ENCODE measurements around the gene GAGE10. TPM values are rescaled to one million over a fixed set of nuclear protein-coding genes. Genes with fewer than 3 reads are reported as not detected.
"Not testable (repeated sequence)": the region's sequence is repeated elsewhere in the genome, so short reads cannot be mapped to it uniquely, and the experiment has no call there.

Gene GAGE10
- total RNA-seq, 1 donor from 2014 or later, result not detected

DNA sequence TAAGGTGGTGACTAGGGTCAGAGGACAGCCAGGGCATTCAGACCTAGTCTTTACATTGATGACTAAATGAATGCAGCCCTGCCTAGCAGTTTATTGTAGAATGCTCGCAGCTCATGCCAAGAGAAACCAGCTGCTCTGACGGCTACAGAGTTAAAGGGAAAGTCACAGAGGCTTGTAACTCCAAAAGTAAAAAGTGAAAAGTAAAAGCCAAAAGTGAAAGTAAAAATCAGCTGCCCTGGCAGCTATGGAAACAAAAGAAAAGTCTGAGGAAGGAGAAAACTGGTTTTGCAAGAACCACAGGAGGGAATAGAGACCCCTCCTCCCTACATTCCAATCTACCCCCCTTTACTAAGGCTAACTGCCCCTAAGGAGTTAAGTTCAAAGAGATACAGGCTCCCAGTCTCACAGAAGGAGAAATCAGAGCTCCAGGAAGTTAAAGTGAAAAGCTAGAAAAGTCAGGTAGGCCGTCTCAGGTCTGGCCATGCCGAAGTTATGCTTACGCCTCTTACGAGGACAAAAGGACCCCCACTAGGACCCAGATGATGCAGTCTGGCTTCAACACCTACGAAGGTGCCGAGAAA is 6.0 kb downstream of the GAGE10 start:
- H3K36me3 Mint-ChIP-seq (ENCODE audit: insufficient read depth), result peaks cover 2% of the 10 kb centered on the region
- H3K27ac Mint-ChIP-seq, result peak overlapping the region; percentile 95
- H3K9me3 Mint-ChIP-seq (ENCODE audit: low read depth), result peaks cover 16% of the 10 kb centered on the region
- H3K4me1 Mint-ChIP-seq (ENCODE audit: low read depth), result peaks cover 21% of the 10 kb centered on the region
- TF ChIP-seq, protein P1, sequence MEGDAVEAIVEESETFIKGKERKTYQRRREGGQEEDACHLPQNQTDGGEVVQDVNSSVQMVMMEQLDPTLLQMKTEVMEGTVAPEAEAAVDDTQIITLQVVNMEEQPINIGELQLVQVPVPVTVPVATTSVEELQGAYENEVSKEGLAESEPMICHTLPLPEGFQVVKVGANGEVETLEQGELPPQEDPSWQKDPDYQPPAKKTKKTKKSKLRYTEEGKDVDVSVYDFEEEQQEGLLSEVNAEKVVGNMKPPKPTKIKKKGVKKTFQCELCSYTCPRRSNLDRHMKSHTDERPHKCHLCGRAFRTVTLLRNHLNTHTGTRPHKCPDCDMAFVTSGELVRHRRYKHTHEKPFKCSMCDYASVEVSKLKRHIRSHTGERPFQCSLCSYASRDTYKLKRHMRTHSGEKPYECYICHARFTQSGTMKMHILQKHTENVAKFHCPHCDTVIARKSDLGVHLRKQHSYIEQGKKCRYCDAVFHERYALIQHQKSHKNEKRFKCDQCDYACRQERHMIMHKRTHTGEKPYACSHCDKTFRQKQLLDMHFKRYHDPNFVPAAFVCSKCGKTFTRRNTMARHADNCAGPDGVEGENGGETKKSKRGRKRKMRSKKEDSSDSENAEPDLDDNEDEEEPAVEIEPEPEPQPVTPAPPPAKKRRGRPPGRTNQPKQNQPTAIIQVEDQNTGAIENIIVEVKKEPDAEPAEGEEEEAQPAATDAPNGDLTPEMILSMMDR (IDR thresholded peaks at IDR 0.05; ENCODE audit: unreplicated experiment), result no peak
- no peak for DNase-seq (ENCODE audit: low spot score, unreplicated experiment)
- no peaks in the 10 kb centered on the region for H3K27me3 Mint-ChIP-seq
- peak overlapping the region; percentile 50 for H3K4me3 Mint-ChIP-seq (ENCODE audit: low read depth)

DNA sequence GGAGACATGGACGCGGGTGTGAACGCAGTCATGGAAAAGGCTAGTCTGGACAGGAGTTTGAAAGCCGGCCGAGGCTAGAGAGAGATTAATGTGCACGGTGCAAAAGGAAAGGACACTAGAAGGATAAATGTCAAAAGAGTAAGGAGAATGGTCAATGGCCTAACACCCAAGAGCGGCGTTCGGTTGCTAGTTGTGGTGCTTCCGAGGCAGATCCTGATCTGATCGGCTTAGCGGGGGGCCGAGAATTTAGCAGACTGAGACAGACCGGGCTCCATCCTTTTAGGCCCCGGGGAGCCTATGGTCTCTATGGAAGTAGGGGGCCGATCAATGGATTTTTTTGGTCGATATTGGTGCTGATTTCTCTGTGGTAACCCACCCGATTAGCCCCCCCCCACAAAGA is 6.9 kb downstream of the GAGE10 start:
- H3K27ac Mint-ChIP-seq, result peak overlapping the region; percentile 95
- no peaks in the 10 kb centered on the region for H3K27me3 Mint-ChIP-seq
- H3K4me1 Mint-ChIP-seq (ENCODE audit: low read depth), result peaks cover 21% of the 10 kb centered on the region
- peaks cover 2% of the 10 kb centered on the region for H3K36me3 Mint-ChIP-seq (ENCODE audit: insufficient read depth)
- TF ChIP-seq, protein P1 (IDR thresholded peaks at IDR 0.05; ENCODE audit: unreplicated experiment), result no peak
- no peak overlapping the region for H3K4me3 Mint-ChIP-seq (ENCODE audit: low read depth)
- H3K9me3 Mint-ChIP-seq (ENCODE audit: low read depth), result peaks cover 16% of the 10 kb centered on the region
- no peak for DNase-seq (ENCODE audit: low spot score, unreplicated experiment)

DNA sequence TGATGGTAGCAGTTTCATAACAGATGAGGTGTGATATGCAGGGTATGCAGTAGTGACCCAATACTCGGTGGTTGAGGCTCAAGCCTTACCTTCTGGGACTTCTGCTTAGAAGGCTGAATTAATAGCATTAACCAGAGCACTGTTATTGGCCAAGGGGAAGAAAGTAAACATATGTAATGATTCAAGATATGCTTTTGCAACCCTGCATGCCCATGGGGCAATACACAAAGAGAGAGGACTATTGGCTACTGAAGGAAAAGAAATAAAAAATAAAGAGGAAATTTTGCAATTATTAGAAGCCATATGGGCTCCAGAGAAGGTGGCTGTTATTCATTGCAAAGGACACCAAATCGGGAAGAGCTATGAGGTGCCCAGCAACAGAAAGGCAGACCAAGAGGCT is 8.7 kb downstream of the GAGE10 start:
- DNase-seq (ENCODE audit: low spot score, unreplicated experiment), result no peak
- Mint-ChIP-seq H3K36me3 (ENCODE audit: insufficient read depth) (peaks cover 2% of the 10 kb centered on the region), H3K27ac (no peak overlapping the region), H3K9me3 (ENCODE audit: low read depth) (peaks cover 16% of the 10 kb centered on the region), H3K27me3 (no peaks in the 10 kb centered on the region), H3K4me3 (ENCODE audit: low read depth) (no peak overlapping the region), H3K4me1 (ENCODE audit: low read depth) (peaks cover 21% of the 10 kb centered on the region)
- TF ChIP-seq, protein P1 (IDR thresholded peaks at IDR 0.05; ENCODE audit: unreplicated experiment), result no peak

DNA sequence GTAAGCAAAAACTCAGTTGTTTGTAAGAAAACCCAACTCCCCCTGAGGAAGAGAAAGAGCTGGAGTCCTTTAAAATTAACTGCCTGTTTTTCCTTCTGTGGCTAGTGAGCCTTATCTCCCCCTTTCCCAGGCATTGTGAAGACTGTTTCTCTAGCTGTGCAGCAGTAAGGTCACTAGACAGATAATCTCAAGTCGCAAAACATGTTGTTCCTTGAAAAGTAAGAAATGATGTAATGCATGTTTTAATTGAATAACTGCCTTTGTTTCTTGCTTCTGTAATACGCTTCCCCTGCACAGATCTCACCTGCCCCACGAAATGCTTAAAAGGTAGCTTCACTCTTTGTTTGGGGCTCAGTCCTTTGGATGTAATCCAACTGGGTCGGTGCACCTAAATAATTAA is 12.6 kb downstream of the GAGE10 start:
- TF ChIP-seq, protein P1 (IDR thresholded peaks at IDR 0.05; ENCODE audit: unreplicated experiment), result no peak
- Mint-ChIP-seq H3K4me1 (ENCODE audit: low read depth) (no peaks in the 10 kb centered on the region), H3K9me3 (ENCODE audit: low read depth) (peaks cover 5% of the 10 kb centered on the region), H3K36me3 (ENCODE audit: insufficient read depth) (no peaks in the 10 kb centered on the region), H3K27me3 (no peaks in the 10 kb centered on the region), H3K27ac (no peak overlapping the region), H3K4me3 (ENCODE audit: low read depth) (no peak overlapping the region)
- no peak for DNase-seq (ENCODE audit: low spot score, unreplicated experiment)

DNA sequence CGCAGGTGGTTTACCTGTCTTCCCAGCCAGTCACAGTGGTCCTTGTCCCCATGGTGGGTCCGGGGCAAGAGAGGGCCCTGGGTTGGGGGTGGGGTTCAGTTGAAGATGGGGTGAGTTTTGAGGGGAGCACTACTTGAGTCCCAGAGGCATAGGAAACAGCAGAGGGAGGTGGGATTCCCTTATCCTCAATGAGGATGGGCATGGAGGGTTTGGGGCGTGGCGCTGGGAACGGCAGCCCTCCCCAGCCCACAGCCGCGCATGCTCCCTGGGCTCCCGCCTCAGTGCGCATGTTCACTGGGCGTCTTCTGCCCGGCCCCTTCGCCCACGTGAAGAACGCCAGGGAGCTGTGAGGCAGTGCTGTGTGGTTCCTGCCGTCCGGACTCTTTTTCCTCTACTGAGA is 18.3 kb downstream of the GAGE10 start, which contains the start of gene GAGE12J:
GAGE12J (plus strand) TSS at position 301 of the 400 bp plus-strand sequence. CDS start 1,157 bp downstream, outside the sequence.
- not testable (repeated sequence) for H3K36me3 Mint-ChIP-seq (ENCODE audit: insufficient read depth); H3K27me3 Mint-ChIP-seq; H3K4me3 Mint-ChIP-seq (ENCODE audit: low read depth); H3K4me1 Mint-ChIP-seq (ENCODE audit: low read depth); H3K9me3 Mint-ChIP-seq (ENCODE audit: low read depth); H3K27ac Mint-ChIP-seq; DNase-seq (ENCODE audit: low spot score, unreplicated experiment)

DNA sequence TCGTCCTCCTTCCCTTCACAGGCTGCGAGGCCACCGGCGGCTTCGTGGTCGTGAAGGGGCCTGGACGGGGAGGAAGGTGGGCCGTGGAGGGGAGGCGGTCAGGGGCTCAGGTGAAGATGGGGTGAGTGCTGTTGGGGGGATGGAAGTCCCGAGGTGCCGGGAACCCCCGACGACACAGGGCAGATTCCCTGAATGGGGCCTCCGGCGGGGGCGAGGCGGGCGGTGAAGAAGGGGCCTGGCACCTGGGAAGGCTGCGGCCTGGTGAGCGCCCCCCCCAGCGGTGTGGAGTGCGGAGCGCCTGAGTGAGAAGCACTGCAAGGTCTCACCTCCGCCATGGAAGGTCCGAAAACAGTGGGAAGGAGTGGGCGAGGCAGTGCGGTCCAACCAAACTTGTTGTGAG is 18.8 kb downstream of the GAGE10 start:
- not testable (repeated sequence) for H3K27me3 Mint-ChIP-seq; DNase-seq (ENCODE audit: low spot score, unreplicated experiment); H3K9me3 Mint-ChIP-seq (ENCODE audit: low read depth); H3K4me3 Mint-ChIP-seq (ENCODE audit: low read depth); H3K4me1 Mint-ChIP-seq (ENCODE audit: low read depth); H3K36me3 Mint-ChIP-seq (ENCODE audit: insufficient read depth); H3K27ac Mint-ChIP-seq

DNA sequence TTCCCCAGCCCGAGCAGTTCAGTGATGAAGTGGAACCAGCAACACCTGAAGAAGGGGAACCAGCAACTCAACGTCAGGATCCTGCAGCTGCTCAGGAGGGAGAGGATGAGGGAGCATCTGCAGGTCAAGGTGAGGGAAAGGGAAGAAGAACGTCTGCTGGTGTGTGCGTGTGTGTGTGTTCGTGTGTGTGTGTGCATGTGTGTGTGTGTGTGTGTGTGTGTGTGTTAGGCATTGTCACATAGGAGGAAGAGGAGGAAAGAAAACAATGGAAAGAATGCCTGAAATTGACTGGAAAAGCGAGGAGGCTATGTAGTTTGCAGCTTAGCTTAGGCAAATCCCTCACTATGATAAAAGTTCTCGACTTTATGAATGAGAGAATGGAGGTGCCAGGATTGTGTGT is 20.3 kb downstream of the GAGE10 start:
- H3K27me3 Mint-ChIP-seq; H3K4me1 Mint-ChIP-seq (ENCODE audit: low read depth); H3K36me3 Mint-ChIP-seq (ENCODE audit: insufficient read depth); H3K9me3 Mint-ChIP-seq (ENCODE audit: low read depth); H3K4me3 Mint-ChIP-seq (ENCODE audit: low read depth); DNase-seq (ENCODE audit: low spot score, unreplicated experiment); H3K27ac Mint-ChIP-seq: not testable (repeated sequence)

DNA sequence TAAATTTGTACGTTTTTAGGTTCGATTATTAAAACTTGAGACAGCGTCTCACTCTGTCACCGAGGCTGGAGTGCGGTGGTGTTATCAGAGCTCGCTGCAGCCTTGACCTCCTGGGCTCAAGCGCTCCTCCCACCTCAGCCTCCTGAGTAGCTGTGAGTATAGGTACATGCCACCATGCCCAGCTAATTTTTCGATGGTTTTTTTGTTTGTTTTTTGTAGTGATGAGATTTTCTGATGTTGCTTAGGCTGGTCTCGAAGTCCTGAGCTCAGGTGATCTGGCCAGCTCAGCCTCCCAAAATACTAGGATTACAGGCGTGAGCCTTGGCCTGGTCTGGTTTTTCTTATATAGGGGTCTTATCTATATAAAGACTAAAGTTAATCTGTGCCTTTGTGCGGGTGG is 27.0 kb downstream of the GAGE10 start:
- H3K27ac Mint-ChIP-seq; H3K4me1 Mint-ChIP-seq (ENCODE audit: low read depth); H3K27me3 Mint-ChIP-seq; H3K9me3 Mint-ChIP-seq (ENCODE audit: low read depth); H3K36me3 Mint-ChIP-seq (ENCODE audit: insufficient read depth); H3K4me3 Mint-ChIP-seq (ENCODE audit: low read depth); DNase-seq (ENCODE audit: low spot score, unreplicated experiment): not testable (repeated sequence)

DNA sequence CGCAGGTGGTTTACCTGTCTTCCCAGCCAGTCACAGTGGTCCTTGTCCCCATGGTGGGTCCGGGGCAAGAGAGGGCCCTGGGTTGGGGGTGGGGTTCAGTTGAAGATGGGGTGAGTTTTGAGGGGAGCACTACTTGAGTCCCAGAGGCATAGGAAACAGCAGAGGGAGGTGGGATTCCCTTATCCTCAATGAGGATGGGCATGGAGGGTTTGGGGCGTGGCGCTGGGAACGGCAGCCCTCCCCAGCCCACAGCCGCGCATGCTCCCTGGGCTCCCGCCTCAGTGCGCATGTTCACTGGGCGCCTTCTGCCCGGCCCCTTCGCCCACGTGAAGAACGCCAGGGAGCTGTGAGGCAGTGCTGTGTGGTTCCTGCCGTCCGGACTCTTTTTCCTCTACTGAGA is 27.8 kb downstream of the GAGE10 start, which contains the start of gene GAGE13:
GAGE13 (plus strand) TSS at position 301 of the 400 bp plus-strand sequence. CDS start 1,156 bp downstream, outside the sequence.
- H3K4me1 Mint-ChIP-seq (ENCODE audit: low read depth); H3K27ac Mint-ChIP-seq; H3K9me3 Mint-ChIP-seq (ENCODE audit: low read depth); H3K27me3 Mint-ChIP-seq; DNase-seq (ENCODE audit: low spot score, unreplicated experiment); H3K36me3 Mint-ChIP-seq (ENCODE audit: insufficient read depth); H3K4me3 Mint-ChIP-seq (ENCODE audit: low read depth): not testable (repeated sequence)

Data from progenitor cell of endocrine pancreas (in vitro differentiated cells).